GM18867 (cell line): ENCODE measurements around the gene TRAPPC5.

Source experiments
- ATAC-seq: cut with Tn5 transposase; IDR thresholded peaks from one replicate; pipeline ENCODE4 v1.9.1; 2021; ENCODE audit warnings: mild to moderate bottlenecking, moderate library complexity; ENCODE audit not compliant: unreplicated experiment

Gene TRAPPC5

DNA sequence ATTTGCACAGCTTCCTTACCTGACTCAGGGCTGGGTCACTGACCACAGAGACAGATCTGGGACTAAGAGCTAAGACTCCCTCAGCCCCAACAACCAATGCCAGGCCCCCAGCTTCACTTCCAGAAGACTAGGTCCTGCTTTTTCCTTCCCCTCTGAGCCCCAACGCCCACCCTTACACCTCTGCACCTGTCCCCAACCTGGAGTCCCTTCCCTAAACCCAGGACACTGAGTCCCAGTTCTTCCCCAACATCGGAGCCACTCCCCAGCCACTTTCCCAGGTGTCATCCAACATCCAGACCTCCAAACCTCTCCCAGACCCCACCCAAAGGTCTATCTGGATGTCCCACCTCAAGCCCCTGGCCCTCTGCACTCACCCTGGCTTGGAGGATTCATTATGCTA is 18.4 kb downstream of the TRAPPC5 start:
- ATAC-seq = no peak

DNA sequence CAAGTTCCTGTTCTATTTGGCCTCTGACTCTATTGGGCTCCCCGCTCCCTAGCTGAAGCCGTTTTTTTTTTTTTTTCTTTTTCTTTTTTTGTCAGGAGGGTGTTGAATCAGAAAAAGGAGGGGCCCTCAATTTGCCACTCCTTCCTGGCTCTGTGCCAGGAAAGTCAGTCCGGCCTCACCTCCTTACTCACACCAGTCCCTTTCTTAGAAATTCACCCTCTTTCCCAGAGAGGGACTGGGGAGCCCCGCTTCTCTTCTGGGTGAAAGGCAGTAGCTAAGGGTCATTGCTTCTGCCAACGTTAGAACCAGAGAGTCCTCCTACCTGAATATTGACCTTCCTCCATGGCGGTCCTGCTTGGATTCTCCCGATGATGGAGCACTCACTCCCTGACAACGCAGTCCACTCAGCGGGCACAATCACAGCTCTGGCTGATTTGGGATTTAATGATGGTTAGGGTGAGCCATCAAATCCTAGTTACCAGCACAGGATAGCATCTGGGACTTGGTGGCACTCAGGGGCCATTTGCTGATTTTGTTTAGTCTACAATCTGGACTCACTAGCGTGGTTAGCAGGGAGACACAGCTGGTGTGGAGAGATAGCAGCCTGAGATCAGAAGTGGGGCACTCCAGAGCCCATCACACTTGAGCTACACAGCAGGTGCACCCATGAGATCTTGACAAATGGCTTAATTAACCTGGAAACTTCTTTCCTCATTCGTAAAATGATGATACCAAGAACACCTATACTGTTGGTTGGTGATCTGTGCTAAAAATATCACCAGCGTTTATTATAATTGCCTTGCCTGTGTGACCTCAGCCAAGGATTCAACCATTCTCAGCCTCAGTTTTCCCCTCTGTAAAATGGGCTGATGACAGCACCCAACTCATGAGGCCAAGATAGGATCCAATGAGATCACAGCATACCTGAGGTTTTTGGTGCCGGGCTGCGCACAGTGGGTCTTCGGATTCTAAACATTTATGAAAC is 19.1 kb downstream of the TRAPPC5 start:
- ATAC-seq = no peak

DNA sequence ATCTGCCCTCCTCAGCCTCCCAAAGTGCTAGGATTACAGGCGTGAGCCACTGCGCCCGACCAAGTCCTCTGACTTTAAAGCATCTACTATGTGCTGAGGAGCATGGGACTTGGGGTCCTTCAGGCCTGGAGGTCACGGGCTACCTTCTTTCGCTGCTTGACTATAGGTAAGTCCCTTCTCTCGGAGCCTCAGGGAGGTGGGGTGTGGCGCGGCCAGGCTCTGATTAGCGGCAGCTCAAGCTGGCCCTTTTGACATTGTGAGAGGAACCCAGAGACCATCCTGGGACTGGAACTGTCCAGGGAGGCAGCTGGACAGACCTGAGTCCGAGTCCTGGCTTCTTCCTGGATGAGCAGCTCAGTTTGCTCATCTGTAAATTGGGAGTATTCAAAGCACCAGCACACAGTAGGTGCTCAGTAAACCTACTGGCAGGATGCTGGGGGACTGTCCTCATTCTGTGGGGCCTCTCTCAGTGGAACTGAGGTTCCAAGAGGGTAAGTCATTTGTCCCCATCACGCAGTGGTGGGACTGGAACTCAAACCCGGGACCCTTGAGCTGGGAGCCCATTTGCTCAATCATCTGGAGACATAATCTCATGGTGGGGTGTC is 20.5 kb downstream of the TRAPPC5 start:
- ATAC-seq = no peak

DNA sequence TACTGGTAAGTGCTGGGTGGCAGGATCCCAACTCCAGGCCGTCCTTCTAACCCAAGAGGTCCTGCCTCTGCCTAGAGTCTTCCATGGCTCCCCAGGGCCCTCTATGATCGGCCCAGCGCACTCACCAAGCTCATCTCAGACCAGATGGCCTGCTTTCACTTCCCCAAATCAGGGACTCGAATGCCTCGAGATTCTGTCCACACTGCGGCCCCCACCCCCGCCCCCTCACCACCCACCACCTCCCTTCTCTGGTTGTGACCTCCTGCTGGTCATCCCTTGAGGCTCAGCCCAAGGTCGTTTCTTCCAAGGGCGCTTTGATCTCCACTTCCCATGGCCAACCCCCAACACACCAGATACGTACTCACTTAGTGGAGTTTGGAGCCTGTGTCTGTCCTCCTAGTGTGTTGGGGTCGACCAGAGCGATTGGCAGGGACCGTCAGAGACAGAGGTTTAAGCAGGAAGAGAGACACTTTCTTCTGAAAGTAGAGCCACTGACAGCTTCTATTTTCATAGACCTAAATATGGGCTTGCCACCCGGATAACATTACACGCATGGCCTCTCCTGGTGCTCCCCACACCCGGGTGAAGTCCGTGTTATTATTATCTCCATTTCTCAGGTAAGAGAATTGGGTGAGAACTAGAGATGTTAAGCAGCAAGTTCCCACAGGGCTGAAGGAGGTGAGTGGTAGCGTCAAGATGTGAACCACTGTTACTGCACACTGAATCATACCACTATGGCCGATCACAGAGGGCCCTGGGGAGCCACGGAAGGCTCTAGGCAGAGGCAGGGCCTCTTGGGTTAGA is 21.2 kb downstream of the TRAPPC5 start, which contains the start of gene FCER2:
FCER2 (minus strand) TSS at position 478 of the 804 bp plus-strand sequence. CDS start 2,371 bp downstream, outside the sequence.
- peak; percentile 57 for ATAC-seq

DNA sequence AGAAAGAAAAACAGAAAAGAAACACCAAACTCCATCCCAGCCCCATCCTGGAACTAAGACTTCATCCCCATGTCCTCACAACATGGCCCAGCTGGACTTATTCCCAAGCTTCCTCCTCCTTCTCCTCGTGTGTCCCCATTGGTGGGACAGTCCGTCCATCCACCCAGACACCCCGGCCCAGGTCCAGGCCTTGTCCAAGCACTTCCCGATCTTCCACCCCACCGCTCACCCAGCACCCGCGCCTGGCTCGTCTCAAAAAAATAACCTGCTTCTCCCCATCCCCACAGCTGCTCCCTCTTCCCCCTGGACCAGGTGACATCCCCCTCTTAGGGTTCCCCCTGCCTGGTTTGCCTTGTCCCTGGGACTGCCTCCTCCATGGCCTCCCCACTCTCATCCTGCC is 22.7 kb downstream of the TRAPPC5 start:
- ATAC-seq = no peak

DNA sequence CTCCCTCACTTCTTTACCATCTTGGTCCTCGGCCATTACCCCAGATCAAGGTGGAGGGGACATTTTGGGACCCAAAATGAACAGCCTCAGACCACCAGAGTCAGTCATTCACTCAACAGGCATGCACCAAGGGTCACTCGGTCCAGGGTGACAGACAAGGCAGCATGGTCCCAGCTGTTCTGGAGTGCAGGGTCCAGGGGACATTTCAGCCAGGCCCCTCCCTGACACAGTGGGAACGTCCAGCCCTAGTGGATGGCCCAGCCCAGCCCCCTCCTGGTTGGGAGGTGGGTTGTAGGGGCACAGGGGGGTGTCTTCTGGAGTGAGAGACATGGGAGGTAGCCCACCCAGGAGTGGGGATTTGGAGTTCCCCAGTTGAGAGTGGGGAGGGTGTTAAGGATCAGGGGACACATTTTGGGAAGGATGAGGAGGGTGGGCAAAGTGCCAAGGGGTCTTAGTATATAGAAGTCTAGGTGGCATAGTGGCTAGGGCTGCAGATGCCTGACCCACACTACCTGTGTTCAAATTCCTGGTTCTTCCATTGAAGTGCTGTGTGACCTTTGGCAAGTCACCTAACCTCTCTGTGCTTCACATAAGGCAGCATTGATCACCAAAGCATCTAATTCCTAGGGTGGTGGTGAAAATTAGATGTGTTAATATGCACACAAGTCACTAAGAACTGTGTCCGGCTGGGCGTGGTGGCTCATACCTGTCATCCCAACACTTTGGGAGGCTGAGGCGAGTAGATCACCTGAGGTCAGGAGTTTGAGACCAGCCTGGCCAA is 23.8 kb downstream of the TRAPPC5 start:
- no peak for ATAC-seq

DNA sequence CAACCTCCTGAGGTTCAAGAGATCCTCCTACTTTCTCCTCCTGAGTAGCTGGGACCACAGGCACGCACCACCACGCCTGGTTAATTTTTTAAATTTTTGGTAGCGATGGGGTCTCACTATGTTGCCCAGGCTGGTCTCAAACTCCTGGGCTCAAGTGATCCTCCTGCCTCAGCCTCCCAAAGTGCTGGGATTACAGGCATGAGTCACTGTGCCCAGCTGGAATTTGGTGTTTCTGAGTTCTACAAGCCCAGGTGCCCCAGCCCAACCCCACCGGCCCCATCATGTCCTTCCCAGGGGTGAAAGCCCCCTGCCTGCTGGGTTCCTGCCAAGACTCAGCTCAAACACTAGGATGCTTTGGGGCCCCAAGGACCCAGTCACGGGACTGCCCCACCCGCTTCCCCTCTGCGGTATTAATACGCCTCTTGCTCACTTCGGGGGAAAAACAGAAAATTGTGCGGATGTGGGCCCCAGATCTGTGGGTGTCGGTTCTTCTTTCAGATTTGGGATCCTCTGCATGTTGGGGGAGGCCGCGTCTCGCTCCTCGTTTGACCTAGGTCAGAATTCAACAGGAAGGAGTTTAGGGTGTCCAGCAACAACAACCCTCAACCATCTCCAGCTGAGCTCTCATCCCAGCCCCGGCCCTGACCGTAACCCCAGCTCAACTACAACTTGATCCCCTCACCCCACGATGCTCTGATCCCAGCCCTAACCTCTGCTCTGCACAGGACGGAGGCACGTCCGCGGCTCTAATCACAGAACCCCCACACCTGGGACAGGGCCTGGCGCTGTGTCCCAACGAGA is 25.0 kb downstream of the TRAPPC5 start:
- no peak for ATAC-seq

DNA sequence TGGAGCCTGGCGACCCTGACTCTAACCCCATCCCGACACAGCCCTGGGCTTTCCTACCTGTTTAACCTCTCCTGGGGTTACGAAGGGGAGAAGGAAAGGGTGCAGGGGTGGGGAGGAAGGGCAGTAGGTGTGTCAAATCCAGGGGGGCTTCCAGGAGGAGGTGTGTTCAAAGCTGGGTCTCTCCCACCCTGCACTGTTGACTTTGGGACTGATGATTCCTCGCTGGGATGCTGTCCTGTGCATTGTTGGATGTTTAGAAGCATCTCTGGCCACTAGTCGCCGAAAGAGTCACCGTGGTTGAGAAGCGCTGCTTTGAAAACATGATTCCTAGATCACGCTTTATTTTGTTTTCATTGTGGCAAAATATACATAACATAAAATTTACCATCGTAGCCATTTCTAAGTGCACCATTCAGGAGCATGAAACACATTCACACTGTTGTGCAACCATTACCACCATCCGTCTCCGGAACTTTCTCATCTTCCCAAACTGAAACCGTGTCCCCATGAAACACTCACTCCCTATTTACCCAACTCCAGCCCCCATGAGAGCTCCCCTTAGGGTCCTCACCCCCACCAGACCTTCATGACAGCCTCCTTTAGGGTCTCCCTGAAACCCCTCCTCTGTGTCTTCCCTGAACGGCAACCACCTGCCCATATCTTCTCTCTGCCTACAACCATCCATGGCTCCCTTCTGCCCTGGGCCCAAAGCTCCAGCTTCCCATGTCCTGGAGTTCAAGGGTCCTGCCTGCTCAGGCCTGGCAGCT is 25.7 kb downstream of the TRAPPC5 start:
- ATAC-seq = no peak

DNA sequence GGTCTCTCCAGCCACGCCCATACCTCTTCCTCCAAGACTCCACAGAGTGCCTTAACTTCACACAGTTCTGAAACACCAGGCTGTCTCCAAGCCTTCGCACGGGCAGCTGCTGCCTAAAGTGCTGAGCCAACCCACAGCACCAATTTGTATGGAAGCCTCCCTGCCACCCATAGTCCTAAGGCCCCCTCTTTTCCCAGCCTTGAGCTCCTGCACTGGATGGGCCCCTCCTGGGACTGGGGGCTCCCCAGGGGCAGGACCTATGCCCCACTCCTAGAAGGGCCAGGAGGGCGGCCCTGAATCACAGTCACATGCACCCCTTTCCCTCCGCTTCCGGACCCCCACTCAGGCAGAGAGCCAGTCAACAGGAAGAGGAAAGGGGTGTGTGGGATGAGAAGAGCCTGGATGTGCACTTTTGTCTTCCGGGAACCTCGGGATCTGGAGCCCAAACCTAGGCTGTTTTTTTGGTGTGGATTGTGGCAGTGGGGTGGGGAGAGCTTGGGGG is 26.4 kb downstream of the TRAPPC5 start:
- ATAC-seq = no peak

DNA sequence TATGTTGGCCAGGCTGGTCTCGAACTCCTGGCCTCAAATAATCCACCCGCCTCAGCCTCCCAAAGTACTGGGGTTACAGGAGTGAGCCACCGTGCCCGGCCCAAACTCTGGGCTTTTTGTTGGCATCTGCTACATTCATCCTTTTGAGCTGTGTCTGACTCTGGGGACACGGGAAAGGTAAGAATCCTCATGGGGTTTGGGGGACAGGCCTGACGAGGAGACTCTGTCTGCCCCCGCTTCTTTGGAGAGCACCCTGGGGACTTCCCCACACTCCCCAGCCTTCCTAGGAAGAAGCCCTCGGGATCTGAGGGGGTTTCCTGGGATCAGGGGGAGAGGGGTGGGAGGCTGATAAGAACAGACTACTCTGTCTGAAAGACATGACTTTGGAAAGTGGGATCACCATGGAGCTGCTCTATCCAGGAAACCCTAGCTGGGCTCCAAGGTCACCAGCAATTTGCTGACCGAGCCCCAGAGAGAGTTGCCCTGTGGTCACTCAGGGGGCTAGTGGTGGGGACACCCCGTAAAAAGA is 29.4 kb downstream of the TRAPPC5 start:
- ATAC-seq = no peak

DNA sequence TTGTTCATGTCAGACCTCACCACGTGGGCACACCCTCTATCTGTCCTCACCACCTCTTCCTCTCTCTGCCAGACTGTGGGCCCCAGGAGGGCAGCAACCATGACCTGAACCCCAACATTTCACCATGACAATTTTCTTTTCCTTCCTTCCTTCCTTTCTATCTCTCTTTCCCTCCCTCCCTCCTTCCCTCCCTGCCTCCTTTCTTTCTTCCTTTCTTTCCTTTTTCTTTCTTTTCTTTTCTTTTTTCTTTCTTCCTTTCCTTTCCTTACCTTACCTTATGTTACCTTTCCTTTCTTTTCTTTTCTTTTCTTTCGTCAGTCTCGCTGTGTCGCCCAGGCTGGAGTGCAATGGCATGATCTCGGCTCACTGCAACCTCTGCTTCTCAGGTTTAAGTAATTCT is 30.0 kb downstream of the TRAPPC5 start:
- no peak for ATAC-seq

DNA sequence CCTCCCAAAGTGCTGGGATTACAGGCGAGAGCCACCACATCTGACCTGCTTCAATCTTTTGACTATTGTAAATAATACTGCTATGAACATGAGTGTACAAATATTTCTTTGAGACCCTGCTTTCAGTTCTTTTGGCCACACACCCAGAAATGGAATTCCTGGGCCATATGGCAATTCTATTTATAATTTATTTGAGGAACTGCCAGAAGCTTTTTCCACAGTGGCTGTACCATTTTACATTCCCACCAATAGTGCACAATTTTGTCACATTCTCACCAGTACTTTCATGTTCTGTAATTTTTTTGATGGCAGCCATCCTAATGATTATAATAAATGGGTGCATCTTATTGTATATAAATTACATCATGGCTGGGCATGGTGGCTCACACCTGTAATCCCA is 35.0 kb downstream of the TRAPPC5 start:
- no peak for ATAC-seq

DNA sequence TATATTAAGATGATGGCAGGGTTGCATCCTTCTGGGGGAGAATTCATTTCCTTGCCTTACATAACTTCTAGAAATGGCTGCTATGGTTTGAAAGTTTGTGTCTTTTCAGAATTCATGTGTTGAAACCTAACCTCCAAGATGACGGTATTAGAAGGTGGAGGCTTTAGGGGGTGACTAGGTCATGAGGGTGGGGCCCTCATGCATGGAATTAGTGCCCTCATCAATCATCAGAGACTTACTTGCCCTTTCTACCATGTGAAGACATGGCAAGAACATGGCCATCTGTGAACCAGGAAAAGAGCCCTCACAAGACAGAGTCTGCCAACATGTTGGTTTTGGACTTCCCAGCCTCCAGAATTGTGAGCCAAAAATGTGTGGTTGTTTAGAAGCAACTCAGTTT is 36.1 kb downstream of the TRAPPC5 start:
- no peak for ATAC-seq

DNA sequence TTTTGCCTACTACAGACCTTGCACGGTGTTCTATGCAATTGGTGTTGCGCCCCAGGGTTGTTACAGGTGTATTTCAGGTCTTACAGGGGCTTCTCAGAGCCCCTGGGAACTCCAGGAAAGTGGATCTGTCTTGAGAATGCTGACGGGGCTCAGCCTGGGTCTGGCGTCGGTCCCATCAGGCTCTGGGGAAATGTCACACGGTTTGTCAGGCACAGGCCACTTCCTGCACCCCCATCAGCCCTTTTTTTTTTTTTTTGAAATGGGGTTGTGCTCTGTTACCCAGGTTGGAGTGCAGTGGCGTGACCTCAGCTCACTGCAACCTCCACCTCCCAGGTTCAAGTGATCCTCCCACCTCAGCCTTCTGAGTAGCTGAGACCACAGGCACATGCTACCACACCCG is 38.0 kb downstream of the TRAPPC5 start:
- ATAC-seq = no peak

DNA sequence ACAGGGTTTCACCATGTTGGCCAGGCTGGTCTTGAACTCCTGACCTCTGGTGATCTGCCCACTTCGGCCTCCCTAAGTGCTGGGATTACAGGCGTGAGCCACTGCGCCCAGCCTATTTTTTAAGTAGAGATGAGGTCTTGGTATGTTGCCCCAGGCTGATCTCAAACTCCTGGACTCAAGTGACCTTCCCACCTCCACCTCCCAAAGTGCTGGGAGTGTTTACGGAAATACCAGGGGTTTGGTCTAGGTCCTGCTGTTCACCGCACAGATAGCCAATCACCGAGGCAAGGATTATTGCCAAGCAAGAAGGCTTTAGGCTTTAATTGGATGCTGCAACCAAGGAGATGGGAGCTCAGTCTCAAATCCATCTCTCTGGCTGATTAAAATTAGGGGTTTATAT is 39.7 kb downstream of the TRAPPC5 start:
- no peak for ATAC-seq

DNA sequence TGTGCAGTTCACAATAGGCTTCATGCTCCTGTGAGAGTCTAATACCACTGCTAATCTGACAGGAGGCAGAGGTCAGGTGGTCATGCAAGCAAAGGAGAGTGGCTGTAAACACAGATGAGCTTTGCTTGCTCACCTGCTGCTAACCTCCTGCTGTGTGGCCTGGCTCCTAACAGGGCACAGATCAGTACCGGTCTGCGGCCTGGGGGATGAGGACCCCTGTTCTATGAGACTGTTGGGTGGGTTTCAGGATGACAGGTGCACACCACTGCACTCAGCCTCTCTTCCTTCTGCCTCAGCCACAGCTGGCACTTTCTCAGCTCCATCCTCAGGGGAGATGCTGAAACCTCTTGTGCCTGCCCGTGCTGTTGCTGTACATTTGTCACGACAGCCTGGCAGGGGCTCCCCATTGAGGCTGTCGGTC is 41.6 kb downstream of the TRAPPC5 start:
- ATAC-seq = no peak

DNA sequence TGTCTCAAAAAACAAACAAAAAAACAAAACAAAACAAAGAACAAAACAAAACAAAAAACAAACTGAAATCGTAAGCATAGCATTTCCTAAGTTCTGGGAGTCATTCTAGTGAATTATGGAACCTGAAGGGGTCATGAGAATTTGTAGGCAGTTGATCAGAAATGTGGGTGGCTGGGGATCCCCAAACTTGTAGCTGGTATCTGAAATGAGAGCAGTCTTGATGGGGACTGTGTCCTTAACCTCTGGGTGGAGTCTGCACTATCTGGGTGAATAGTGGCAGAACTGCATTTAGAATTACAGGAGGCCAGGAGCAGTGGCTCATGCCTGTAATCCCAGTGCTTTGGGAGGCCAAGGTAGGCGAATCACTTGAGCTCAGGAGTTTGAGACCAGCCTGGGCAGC is 45.2 kb downstream of the TRAPPC5 start:
- no peak for ATAC-seq

DNA sequence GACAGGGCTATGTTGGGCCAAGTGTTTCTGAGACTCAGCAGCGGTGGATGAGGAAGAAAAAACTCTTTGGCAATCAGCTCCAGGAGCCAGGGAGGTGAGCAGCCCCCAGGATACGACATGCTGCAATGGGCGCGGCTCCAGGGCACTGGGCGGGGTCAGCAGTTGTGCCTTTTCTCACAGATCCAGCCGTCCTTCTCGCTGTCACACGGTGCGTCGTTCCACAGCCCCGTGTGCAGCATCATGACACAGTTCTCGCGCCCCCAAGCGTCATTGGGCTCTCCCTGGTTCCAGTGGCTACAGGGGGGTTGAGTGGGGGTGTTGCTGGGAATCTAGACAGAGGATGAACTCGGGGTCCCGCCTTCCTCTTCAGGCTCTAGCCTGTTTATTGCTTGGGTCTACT is 48.6 kb downstream of the TRAPPC5 start:
- ATAC-seq = no peak
